ENCODE measurements around the gene CHD3. TPM values are rescaled to one million over a fixed set of nuclear protein-coding genes. Genes with fewer than 3 reads are reported as not detected.

Gene CHD3
- total RNA-seq, 6 donors from 2014 or later, result 68.1 to 183 (median 91.3) TPM

GRCh38 chr17:7881276-7882054 lies 7.1 kb upstream of the CHD3 start:
- 43 to 50% methylated on average over 7 of the region's 7 CpGs for WGBS, 2 donors
- Histone ChIP-seq H3K4me3 (no peak overlapping the region), H3K36me3 (peaks cover 0 to 19% (median 2%) of the 10 kb centered on the region in 4 donors), H3K27me3 (no peaks in the 10 kb centered on the region), H3K9me3 (no peaks in the 10 kb centered on the region), H3K4me1 (peaks cover 22 to 31% (median 26%) of the 10 kb centered on the region in 4 donors), H3K27ac (peak overlapping the region in 2 of 4 donors; percentile 5 to 24)
- TF ChIP-seq CTCF (IDR thresholded peaks at IDR 0.05) (no peak), EP300 (IDR thresholded peaks at IDR 0.05) (no peak), POLR2AphosphoS5 (IDR thresholded peaks at IDR 0.05) (no peak), POLR2A (IDR thresholded peaks at IDR 0.05) (no peak)
- DNase-seq (no peak), ATAC-seq (ENCODE audit: low FRiP score in 2 of 2) (no peak)

- H3K4me1 ChIP-seq, result peaks cover 28 to 38% (median 32%) of the 10 kb centered on the region in 4 donors
- H3K9me3 ChIP-seq, result no peaks in the 10 kb centered on the region
- no peaks in the 10 kb centered on the region for H3K27me3 ChIP-seq
- TF ChIP-seq POLR2A (IDR thresholded peaks at IDR 0.05), result no peak
- TF ChIP-seq EP300 (IDR thresholded peaks at IDR 0.05), result no peak
- no peak for TF ChIP-seq POLR2AphosphoS5 (IDR thresholded peaks at IDR 0.05)
- TF ChIP-seq CTCF (IDR thresholded peaks at IDR 0.05), result no peak
- no peak for ATAC-seq (ENCODE audit: low FRiP score in 2 of 2)
- 61 to 72% methylated on average over 7 of the region's 7 CpGs for WGBS, 2 donors
- H3K4me3 ChIP-seq, result no peak overlapping the region
- no peak for DNase-seq
- peaks cover 0 to 19% (median 2%) of the 10 kb centered on the region in 4 donors for H3K36me3 ChIP-seq
- peak overlapping the region in 2 of 4 donors; percentile 7 to 24 for H3K27ac ChIP-seq
These were observed 6.5 kb upstream of the CHD3 start for GRCh38 chr17:7882068-7882467.

- Histone ChIP-seq H3K9me3 (no peaks in the 10 kb centered on the region), H3K27me3 (no peaks in the 10 kb centered on the region), H3K36me3 (peaks cover 0 to 19% (median 2%) of the 10 kb centered on the region in 4 donors), H3K27ac (peak overlapping the region in 3 of 4 donors; percentile 7 to 96 (median 27)), H3K4me1 (peaks cover 31 to 43% (median 36%) of the 10 kb centered on the region in 4 donors), H3K4me3 (no peak overlapping the region)
- TF ChIP-seq CTCF (IDR thresholded peaks at IDR 0.05) (no peak), POLR2A (IDR thresholded peaks at IDR 0.05) (no peak), POLR2AphosphoS5 (IDR thresholded peaks at IDR 0.05) (no peak), EP300 (IDR thresholded peaks at IDR 0.05) (no peak)
- DNase-seq (no peak), ATAC-seq (ENCODE audit: low FRiP score in 2 of 2) (no peak)
- 80 to 92% methylated on average over 3 of the region's 3 CpGs for WGBS, 2 donors
These were observed 6.0 kb upstream of the CHD3 start for GRCh38 chr17:7882629-7883028.

GRCh38 chr17:7883781-7884386 lies 4.7 kb upstream of the CHD3 start:
- 6 to 8% methylated on average over 3 of the region's 3 CpGs for WGBS, 2 donors
- H3K36me3 ChIP-seq, result peaks cover 0 to 15% (median 2%) of the 10 kb centered on the region in 4 donors
- no peaks in the 10 kb centered on the region for H3K27me3 ChIP-seq
- H3K27ac ChIP-seq, result peak overlapping the region; percentile 89 to 96 (median 92)
- no peak for DNase-seq
- peak overlapping the region in 3 of 4 donors; percentile 62 to 96 (median 84) for H3K4me3 ChIP-seq
- TF ChIP-seq POLR2AphosphoS5 (IDR thresholded peaks at IDR 0.05) (no peak), EP300 (IDR thresholded peaks at IDR 0.05) (no peak), POLR2A (IDR thresholded peaks at IDR 0.05) (no peak), CTCF (IDR thresholded peaks at IDR 0.05) (no peak)
- peaks cover 43 to 56% (median 48%) of the 10 kb centered on the region in 4 donors for H3K4me1 ChIP-seq
- no peak for ATAC-seq (ENCODE audit: low FRiP score in 2 of 2)
- H3K9me3 ChIP-seq, result no peaks in the 10 kb centered on the region
